ENCODE results near the gene GCNT2.

The GCNT2 gene

GRCh38 chr6:10640412-10640811 is 119.3 kb downstream of the GCNT2 start:
- DNase-seq (ENCODE audit: low read depth) = no peak
- H3K4me3 ChIP-seq (ENCODE audit: low read length) = no peak overlapping the region
- TF ChIP-seq CTCF (conservative IDR thresholded peaks at IDR 0.05; ENCODE audit: low read depth, low read length) = no peak

GRCh38 chr6:10641528-10641927 is 120.4 kb downstream of the GCNT2 start:
- DNase-seq (ENCODE audit: low read depth) = no peak
- H3K4me3 ChIP-seq (ENCODE audit: low read length) = no peak overlapping the region
- TF ChIP-seq CTCF (conservative IDR thresholded peaks at IDR 0.05; ENCODE audit: low read depth, low read length) = no peak

- no peak overlapping the region for H3K4me3 ChIP-seq (ENCODE audit: low read length)
- no peak for DNase-seq (ENCODE audit: low read depth)
- no peak for TF ChIP-seq CTCF (conservative IDR thresholded peaks at IDR 0.05; ENCODE audit: low read depth, low read length)
Observed at GRCh38 chr6:10643201-10643651, 122.1 kb downstream of the GCNT2 start.

GRCh38 chr6:10644225-10644624 is 123.1 kb downstream of the GCNT2 start:
- TF ChIP-seq CTCF (conservative IDR thresholded peaks at IDR 0.05; ENCODE audit: low read depth, low read length) = no peak
- no peak overlapping the region for H3K4me3 ChIP-seq (ENCODE audit: low read length)
- no peak for DNase-seq (ENCODE audit: low read depth)

- no peak for DNase-seq (ENCODE audit: low read depth)
- H3K4me3 ChIP-seq (ENCODE audit: low read length) = no peak overlapping the region
- TF ChIP-seq CTCF (conservative IDR thresholded peaks at IDR 0.05; ENCODE audit: low read depth, low read length) = no peak
Observed at GRCh38 chr6:10655508-10656055, 134.4 kb downstream of the GCNT2 start.

- no peak for TF ChIP-seq CTCF (conservative IDR thresholded peaks at IDR 0.05; ENCODE audit: low read depth, low read length)
- no peak overlapping the region for H3K4me3 ChIP-seq (ENCODE audit: low read length)
- no peak for DNase-seq (ENCODE audit: low read depth)
Observed at GRCh38 chr6:10658910-10659698, 138.0 kb downstream of the GCNT2 start.
